ENCODE results near the gene MOB3A.

DNA sequence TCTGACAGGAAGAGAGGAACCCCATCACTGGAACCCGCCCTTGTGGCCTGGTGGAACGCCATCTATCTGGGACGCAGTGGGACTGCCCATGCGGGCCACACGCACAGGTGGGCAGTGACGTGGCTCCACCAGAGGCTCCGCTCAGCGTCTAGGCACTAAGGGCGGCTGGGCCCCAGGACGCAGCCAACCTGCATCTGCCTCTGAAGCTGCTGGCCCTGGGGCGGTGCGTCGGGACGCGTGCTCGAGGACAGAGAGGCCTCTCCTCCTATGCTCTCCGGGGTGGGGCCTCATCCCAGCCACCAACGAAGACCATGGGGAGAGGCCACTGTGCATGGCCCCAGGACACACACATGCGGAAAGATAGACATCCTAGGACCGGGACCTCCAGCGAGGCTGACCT lies 18.7 kb upstream of the MOB3A start:
- TF ChIP-seq, protein P1, sequence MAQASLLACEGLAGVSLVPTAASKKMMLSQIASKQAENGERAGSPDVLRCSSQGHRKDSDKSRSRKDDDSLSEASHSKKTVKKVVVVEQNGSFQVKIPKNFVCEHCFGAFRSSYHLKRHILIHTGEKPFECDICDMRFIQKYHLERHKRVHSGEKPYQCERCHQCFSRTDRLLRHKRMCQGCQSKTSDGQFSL (CRISPR knock-in tag; IDR thresholded peaks at IDR 0.05), result no peak
- TF ChIP-seq, protein P1 (tag; IDR thresholded peaks at IDR 0.05), result no peak
- TF ChIP-seq MAFK (IDR thresholded peaks at IDR 0.05; ENCODE audit: low read length) (no peak), RCOR1 (IDR thresholded peaks at IDR 0.05; ENCODE audit: borderline replicate concordance in 1 of 2, low read depth in 2 of 2, low read length in 2 of 2) (no peak), GABPB1 (CRISPR knock-in tag; IDR thresholded peaks at IDR 0.05) (no peak), ETS2 (tag; IDR thresholded peaks at IDR 0.05; ENCODE audit: borderline replicate concordance, poor library complexity, severe bottlenecking) (no peak), SP1 (CRISPR knock-in tag; IDR thresholded peaks at IDR 0.05) (no peak), CHD2 (IDR thresholded peaks at IDR 0.05; ENCODE audit: low read depth, low read length) (no peak), RAD21 (CRISPR knock-in tag; conservative IDR thresholded peaks at IDR 0.05 in 1 of 2, IDR thresholded peaks at IDR 0.05 in 1 of 2) (no peak), POLR2A (conservative IDR thresholded peaks at IDR 0.05) (no peak), RBM34 (IDR thresholded peaks at IDR 0.05; ENCODE audit: borderline replicate concordance, insufficient read depth, low read length) (no peak)
- TF ChIP-seq, protein P2, sequence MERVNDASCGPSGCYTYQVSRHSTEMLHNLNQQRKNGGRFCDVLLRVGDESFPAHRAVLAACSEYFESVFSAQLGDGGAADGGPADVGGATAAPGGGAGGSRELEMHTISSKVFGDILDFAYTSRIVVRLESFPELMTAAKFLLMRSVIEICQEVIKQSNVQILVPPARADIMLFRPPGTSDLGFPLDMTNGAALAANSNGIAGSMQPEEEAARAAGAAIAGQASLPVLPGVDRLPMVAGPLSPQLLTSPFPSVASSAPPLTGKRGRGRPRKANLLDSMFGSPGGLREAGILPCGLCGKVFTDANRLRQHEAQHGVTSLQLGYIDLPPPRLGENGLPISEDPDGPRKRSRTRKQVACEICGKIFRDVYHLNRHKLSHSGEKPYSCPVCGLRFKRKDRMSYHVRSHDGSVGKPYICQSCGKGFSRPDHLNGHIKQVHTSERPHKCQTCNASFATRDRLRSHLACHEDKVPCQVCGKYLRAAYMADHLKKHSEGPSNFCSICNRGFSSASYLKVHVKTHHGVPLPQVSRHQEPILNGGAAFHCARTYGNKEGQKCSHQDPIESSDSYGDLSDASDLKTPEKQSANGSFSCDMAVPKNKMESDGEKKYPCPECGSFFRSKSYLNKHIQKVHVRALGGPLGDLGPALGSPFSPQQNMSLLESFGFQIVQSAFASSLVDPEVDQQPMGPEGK (CRISPR knock-in tag; IDR thresholded peaks at IDR 0.05; ENCODE audit: borderline replicate concordance), result no peak

Data from K562 (cell line).